Nephron (organoid): Measurements from ENCODE around the gene THADA.
"Not testable (repeated sequence)": the region's sequence is repeated elsewhere in the genome, so short reads cannot be mapped to it uniquely, and the experiment has no call there.

Experiments
- H3K27ac Mint-ChIP-seq, 3 experiments: 2 replicates each; pipeline ENCODE4 v1.8.0; 2020; ENCODE audit warnings: mixed read lengths in 3 of 3, mild to moderate bottlenecking in 2 of 3, moderate library complexity in 1 of 3
- H3K27me3 Mint-ChIP-seq: 2 replicates; pipeline ENCODE4 v1.8.0; 2021; ENCODE audit warnings: low read depth, mild to moderate bottlenecking, moderate library complexity, mixed read lengths
- H3K36me3 Mint-ChIP-seq: 2 replicates; pipeline ENCODE4 v1.8.0; 2020; ENCODE audit warnings: low read depth, mixed read lengths
- H3K4me1 Mint-ChIP-seq: 2 replicates; pipeline ENCODE4 v1.8.0; 2020; ENCODE audit warnings: mixed read lengths
- H3K4me3 Mint-ChIP-seq, 3 experiments: 2 replicates each; pipeline ENCODE4 v1.8.0; 2020; ENCODE audit warnings: mild to moderate bottlenecking in 3 of 3, mixed read lengths in 3 of 3, moderate library complexity in 2 of 3
- H3K9me3 Mint-ChIP-seq: 2 replicates; pipeline ENCODE4 v1.8.0; 2020; ENCODE audit warnings: mixed read lengths
- TF ChIP-seq, protein P1 (sequence below), 3 experiments: fragments of 200-600 bp; sonication (generic); IDR thresholded peaks; one replicate each; pipeline ENCODE4 v1.5.0; 2021; ENCODE audit warnings: antibody characterized with exemption in 3 of 3; ENCODE audit not compliant: unreplicated experiment in 3 of 3

The THADA gene

DNA sequence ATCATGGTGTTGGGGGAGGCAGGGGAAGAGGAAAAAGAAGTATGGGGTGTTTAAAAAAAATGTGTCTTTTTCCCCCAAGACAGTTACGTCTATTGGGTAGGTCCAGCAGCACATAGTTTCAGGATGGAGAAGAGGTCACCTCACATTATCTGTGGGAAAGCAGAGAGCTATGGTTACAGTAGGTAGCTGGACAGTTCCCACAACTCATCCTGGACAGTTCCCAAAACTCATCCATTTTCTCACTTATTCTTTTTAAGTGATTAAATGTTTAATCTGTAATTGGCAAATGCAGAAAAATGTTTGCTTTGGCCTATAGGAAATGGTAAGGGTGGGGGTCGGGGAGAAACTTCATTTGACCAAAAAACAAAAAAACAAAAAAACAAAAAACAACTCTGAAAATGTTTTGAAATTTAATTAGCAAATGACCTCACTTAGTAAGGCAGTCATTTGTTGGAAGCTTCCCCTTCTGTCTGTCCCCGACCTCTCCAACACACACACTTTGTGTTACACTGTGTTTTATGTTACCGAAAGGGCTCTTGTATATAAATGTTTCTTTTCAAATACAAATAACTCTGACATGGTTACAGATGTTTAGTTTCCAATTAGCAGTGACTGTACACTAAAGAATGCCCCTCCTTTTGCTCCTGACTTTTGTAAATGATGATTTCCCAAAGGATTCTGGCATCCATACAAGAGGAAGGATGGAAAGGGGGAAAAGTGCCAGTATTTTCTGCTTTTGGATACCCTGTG is 196.1 kb downstream of the THADA start:
- peaks cover 26% of the 10 kb centered on the region for H3K4me1 Mint-ChIP-seq

DNA sequence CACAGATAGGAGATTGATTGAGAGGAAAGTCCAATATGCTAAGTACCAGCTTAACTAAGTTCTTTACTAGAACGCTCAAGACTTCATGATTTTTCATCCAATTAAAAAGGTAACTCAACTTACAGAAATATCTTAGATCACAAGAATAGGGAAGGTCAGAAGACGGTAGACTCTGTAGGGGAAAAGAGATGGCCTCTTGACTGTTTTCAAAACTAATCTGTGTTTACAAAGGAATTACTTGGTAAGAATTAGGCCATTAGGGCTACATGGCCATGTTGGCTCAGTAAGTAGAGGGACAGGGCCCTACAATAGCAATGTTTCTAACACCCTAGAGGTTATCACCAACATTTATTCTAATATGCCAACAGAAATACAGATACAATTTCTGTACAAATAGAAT is 196.7 kb downstream of the THADA start:
- H3K27me3 Mint-ChIP-seq: no peaks in the 10 kb centered on the region
- no peaks in the 10 kb centered on the region for H3K9me3 Mint-ChIP-seq
- peaks cover 19% of the 10 kb centered on the region for H3K36me3 Mint-ChIP-seq
- H3K4me3 Mint-ChIP-seq: no peak overlapping the region
- peaks cover 27% of the 10 kb centered on the region for H3K4me1 Mint-ChIP-seq
- H3K27ac Mint-ChIP-seq: peak overlapping the region; percentile 30 to 51 (median 40)
- TF ChIP-seq, protein P1, sequence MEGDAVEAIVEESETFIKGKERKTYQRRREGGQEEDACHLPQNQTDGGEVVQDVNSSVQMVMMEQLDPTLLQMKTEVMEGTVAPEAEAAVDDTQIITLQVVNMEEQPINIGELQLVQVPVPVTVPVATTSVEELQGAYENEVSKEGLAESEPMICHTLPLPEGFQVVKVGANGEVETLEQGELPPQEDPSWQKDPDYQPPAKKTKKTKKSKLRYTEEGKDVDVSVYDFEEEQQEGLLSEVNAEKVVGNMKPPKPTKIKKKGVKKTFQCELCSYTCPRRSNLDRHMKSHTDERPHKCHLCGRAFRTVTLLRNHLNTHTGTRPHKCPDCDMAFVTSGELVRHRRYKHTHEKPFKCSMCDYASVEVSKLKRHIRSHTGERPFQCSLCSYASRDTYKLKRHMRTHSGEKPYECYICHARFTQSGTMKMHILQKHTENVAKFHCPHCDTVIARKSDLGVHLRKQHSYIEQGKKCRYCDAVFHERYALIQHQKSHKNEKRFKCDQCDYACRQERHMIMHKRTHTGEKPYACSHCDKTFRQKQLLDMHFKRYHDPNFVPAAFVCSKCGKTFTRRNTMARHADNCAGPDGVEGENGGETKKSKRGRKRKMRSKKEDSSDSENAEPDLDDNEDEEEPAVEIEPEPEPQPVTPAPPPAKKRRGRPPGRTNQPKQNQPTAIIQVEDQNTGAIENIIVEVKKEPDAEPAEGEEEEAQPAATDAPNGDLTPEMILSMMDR (IDR thresholded peaks at IDR 0.05; ENCODE audit: unreplicated experiment in 3 of 3): no peak

More for the DNA sequence above, 196.1 kb downstream of the THADA start:
- no peaks in the 10 kb centered on the region for H3K27me3 Mint-ChIP-seq
- H3K36me3 Mint-ChIP-seq: peaks cover 19% of the 10 kb centered on the region
- H3K9me3 Mint-ChIP-seq: no peaks in the 10 kb centered on the region
- H3K27ac Mint-ChIP-seq: peak overlapping the region; percentile 30 to 51 (median 40)
- TF ChIP-seq, protein P1 (IDR thresholded peaks at IDR 0.05; ENCODE audit: unreplicated experiment in 3 of 3): no peak
- H3K4me3 Mint-ChIP-seq: no peak overlapping the region

GRCh38 chr2:43397821-43398220 is 198.0 kb downstream of the THADA start:
- peaks cover 27% of the 10 kb centered on the region for H3K36me3 Mint-ChIP-seq
- H3K27ac Mint-ChIP-seq: peak overlapping the region in 1 of 3 experiments; percentile 55
- peaks cover 31% of the 10 kb centered on the region for H3K4me1 Mint-ChIP-seq
- TF ChIP-seq, protein P1 (IDR thresholded peaks at IDR 0.05; ENCODE audit: unreplicated experiment in 3 of 3): no peak
- H3K9me3 Mint-ChIP-seq: no peaks in the 10 kb centered on the region
- H3K27me3 Mint-ChIP-seq: no peaks in the 10 kb centered on the region
- H3K4me3 Mint-ChIP-seq: no peak overlapping the region

DNA sequence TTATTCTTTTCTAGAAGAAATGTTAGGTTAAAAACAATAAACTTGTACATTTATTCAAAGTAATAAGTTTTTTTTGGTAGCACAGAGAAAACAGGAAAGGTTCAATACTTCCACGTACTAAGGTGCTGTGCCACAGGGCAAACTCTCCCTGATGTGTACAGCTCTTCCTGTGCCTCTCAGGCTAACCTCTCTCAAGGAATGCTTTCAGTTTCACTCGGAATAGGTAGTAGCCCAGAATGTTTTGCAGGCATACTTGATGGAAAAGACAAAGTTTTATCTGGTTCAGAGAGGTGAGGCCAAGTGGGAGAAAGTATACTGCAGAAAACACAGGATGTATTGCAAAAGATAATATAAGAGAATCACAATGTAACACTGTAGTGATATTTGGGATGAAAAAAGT is 198.4 kb downstream of the THADA start:
- Mint-ChIP-seq H3K9me3 (no peaks in the 10 kb centered on the region), H3K27me3 (no peaks in the 10 kb centered on the region), H3K27ac (peak overlapping the region in 1 of 3 experiments; percentile 55), H3K4me1 (peaks cover 31% of the 10 kb centered on the region), H3K4me3 (no peak overlapping the region), H3K36me3 (peaks cover 28% of the 10 kb centered on the region)
- TF ChIP-seq, protein P1 (IDR thresholded peaks at IDR 0.05; ENCODE audit: unreplicated experiment in 3 of 3): no peak

DNA sequence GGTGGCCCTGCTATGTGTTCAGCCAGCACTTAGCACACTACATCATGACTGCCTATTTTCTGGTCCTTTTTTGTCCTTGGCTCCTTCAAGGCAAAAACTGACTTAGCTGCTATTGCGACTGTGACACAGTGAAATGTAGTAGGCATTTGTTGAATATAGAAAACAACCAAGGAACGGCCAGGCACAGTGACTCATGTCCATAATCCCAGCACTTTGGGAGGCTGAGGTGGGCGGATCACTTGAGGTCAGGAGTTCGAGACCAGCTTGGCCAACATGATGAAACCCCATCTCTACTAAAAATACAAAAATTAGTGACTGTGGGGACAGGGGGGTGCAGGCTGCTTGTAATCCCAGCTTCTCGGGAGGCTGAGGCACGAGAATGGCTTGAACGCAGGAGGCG is 199.5 kb downstream of the THADA start:
- H3K4me3 Mint-ChIP-seq, H3K27me3 Mint-ChIP-seq: not testable (repeated sequence)

GRCh38 chr2:43393918-43394317 is 201.9 kb downstream of the THADA start:
- Mint-ChIP-seq H3K4me1 (peaks cover 41% of the 10 kb centered on the region), H3K27ac (peak overlapping the region in 2 of 3 experiments; percentile 56 to 86), H3K4me3 (no peak overlapping the region), H3K9me3 (no peaks in the 10 kb centered on the region), H3K36me3 (peaks cover 28% of the 10 kb centered on the region), H3K27me3 (no peaks in the 10 kb centered on the region)
- TF ChIP-seq, protein P1 (IDR thresholded peaks at IDR 0.05; ENCODE audit: unreplicated experiment in 3 of 3): no peak

More for the DNA sequence above, 199.5 kb downstream of the THADA start:
- H3K27ac Mint-ChIP-seq, H3K9me3 Mint-ChIP-seq: not testable (repeated sequence)
- Mint-ChIP-seq H3K4me1 (peaks cover 33% of the 10 kb centered on the region), H3K36me3 (peaks cover 28% of the 10 kb centered on the region)
